Mesenchymal stem cell (in vitro differentiated cells and primary cell): ENCODE data around the gene CNTNAP1.

Experiments
- DNase-seq: peaks from one replicate; pipeline ENCODE4 v3.0.0-alpha.2; 2013
- H2AFZ ChIP-seq: one replicate; pipeline ENCODE4 v1.6.1; 2013; ENCODE audit warnings: low read depth, mild to moderate bottlenecking, control low read depth, inconsistent platforms, low read length, moderate library complexity
- H2AK5ac ChIP-seq: 2 replicates; pipeline ENCODE4 v1.6.1; 2013; ENCODE audit warnings: low read length, moderate library complexity, mild to moderate bottlenecking, inconsistent platforms; ENCODE audit not compliant: severe bottlenecking
- H2BK120ac ChIP-seq: one replicate; pipeline ENCODE4 v1.6.1; 2013; ENCODE audit warnings: low read depth, mild to moderate bottlenecking, inconsistent platforms, low read length, moderate library complexity
- H2BK12ac ChIP-seq, 2 experiments: one replicate each; pipeline ENCODE4 v1.6.1; 2013; ENCODE audit warnings: inconsistent platforms in 2 of 2, low read length in 2 of 2, mild to moderate bottlenecking in 2 of 2, moderate library complexity in 2 of 2, control low read depth in 1 of 2
- H2BK15ac ChIP-seq: one replicate; pipeline ENCODE4 v1.6.1; 2013; ENCODE audit warnings: mild to moderate bottlenecking, low read depth, inconsistent platforms; ENCODE audit not compliant: poor library complexity, severe bottlenecking
- H2BK5ac ChIP-seq: 2 replicates; pipeline ENCODE4 v1.6.1; 2013; ENCODE audit warnings: low read depth, mild to moderate bottlenecking, low read length, control low read depth, inconsistent platforms; ENCODE audit not compliant: poor library complexity, severe bottlenecking
- H3K14ac ChIP-seq, 2 experiments: one replicate each; pipeline ENCODE4 v1.6.1; 2013; ENCODE audit warnings: inconsistent platforms in 2 of 2, low read length in 2 of 2, control low read depth in 1 of 2, mild to moderate bottlenecking in 1 of 2, moderate library complexity in 1 of 2
- H3K18ac ChIP-seq, 2 experiments: one replicate each; pipeline ENCODE4 v1.6.1; 2013; ENCODE audit warnings: inconsistent platforms in 2 of 2, low read length in 2 of 2, control low read depth in 1 of 2, low read depth in 1 of 2, mild to moderate bottlenecking in 1 of 2
- H3K23ac ChIP-seq, 2 experiments: one replicate each; pipeline ENCODE4 v1.6.1; 2013; ENCODE audit warnings: inconsistent platforms in 2 of 2, low read length in 2 of 2, mild to moderate bottlenecking in 2 of 2, moderate library complexity in 2 of 2, control low read depth in 1 of 2
- H3K27ac ChIP-seq: 2 replicates; pipeline ENCODE4 v1.5.1; 2013; ENCODE audit warnings: mild to moderate bottlenecking, moderate library complexity, low read length, control low read depth, inconsistent platforms; ENCODE audit not compliant: poor library complexity, severe bottlenecking
- H3K27me3 ChIP-seq, 2 experiments: 2 replicates each; pipeline versions ENCODE4 v1.6.1 to v1.7.0; 2013; ENCODE audit warnings: low read length in 2 of 2, mild to moderate bottlenecking in 2 of 2, moderate library complexity in 2 of 2, control low read depth in 1 of 2, inconsistent platforms in 1 of 2; ENCODE audit not compliant: control insufficient read depth in 1 of 2, insufficient read depth in 1 of 2
- H3K36me3 ChIP-seq, 2 experiments: 2 replicates each; pipeline versions ENCODE4 v1.6.1 to v1.7.0; 2013; ENCODE audit warnings: low read length in 2 of 2, control low read depth in 1 of 2, inconsistent platforms in 1 of 2, low read depth in 1 of 2, mild to moderate bottlenecking in 1 of 2; ENCODE audit not compliant: insufficient read depth in 2 of 2, control insufficient read depth in 1 of 2
- H3K4ac ChIP-seq, 2 experiments: one replicate each; pipeline ENCODE4 v1.6.1; 2013; ENCODE audit warnings: inconsistent platforms in 2 of 2, low read length in 2 of 2, mild to moderate bottlenecking in 2 of 2, moderate library complexity in 2 of 2, control low read depth in 1 of 2, low read depth in 1 of 2
- H3K4me1 ChIP-seq: 2 replicates; pipeline ENCODE4 v1.6.1; 2013; ENCODE audit warnings: low read depth, low read length, control low read depth; ENCODE audit not compliant: control insufficient read depth, insufficient read depth
- H3K4me2 ChIP-seq: 2 replicates; pipeline ENCODE4 v1.6.1; 2013; ENCODE audit warnings: low read length, mild to moderate bottlenecking, inconsistent platforms; ENCODE audit not compliant: poor library complexity, severe bottlenecking
- H3K4me3 ChIP-seq, 2 experiments: 2 replicates each; pipeline versions ENCODE4 v1.5.1 to v1.7.0; 2013; ENCODE audit warnings: low read length in 2 of 2, mild to moderate bottlenecking in 2 of 2, control low read depth in 1 of 2, low read depth in 1 of 2; ENCODE audit not compliant: insufficient read depth in 1 of 2
- H3K79me1 ChIP-seq: replicated peaks from 2 replicates; pipeline ENCODE4 v1.6.1; 2013; ENCODE audit warnings: mild to moderate bottlenecking, control low read depth, low read length, inconsistent platforms; ENCODE audit not compliant: poor library complexity, severe bottlenecking
- H3K9ac ChIP-seq: 2 replicates; pipeline ENCODE4 v1.7.0; 2013; ENCODE audit warnings: mild to moderate bottlenecking, low read length, moderate library complexity
- H3K9me3 ChIP-seq: 2 replicates; pipeline ENCODE4 v1.7.0; 2013; ENCODE audit warnings: mild to moderate bottlenecking, low read length; ENCODE audit not compliant: control insufficient read depth
- H4K8ac ChIP-seq: one replicate; pipeline ENCODE4 v1.6.1; 2013; ENCODE audit warnings: inconsistent platforms, mild to moderate bottlenecking, low read length, moderate library complexity
- H4K91ac ChIP-seq: one replicate; pipeline ENCODE4 v1.6.1; 2013; ENCODE audit warnings: mild to moderate bottlenecking, low read length, inconsistent platforms
- WGBS: methylation state at CpG from one replicate; pipeline ENCODE4 v1.1.7; 2013; ENCODE audit warnings: mixed read lengths; 5-methylcytosine and 5-hydroxymethylcytosine counted together

The CNTNAP1 gene

GRCh38 chr17:42669705-42669976, 12.7 kb upstream of the CNTNAP1 start:
- Histone ChIP-seq H3K27ac (no peak overlapping the region), H2BK15ac (no peak overlapping the region), H2BK12ac (peak overlapping the region in 1 of 2 experiments; percentile 81), H3K23ac (peak overlapping the region in 1 of 2 experiments; percentile 6), H3K4ac (no peak overlapping the region), H2BK5ac (no peak overlapping the region), H2AFZ (no peak overlapping the region), H3K4me2 (no peak overlapping the region), H3K4me3 (no peak overlapping the region), H3K18ac (no peak overlapping the region), H4K8ac (peak overlapping the region; percentile 86), H3K27me3 (no peaks in the 10 kb centered on the region), H2BK120ac (peak overlapping the region; percentile 50), H3K9me3 (no peaks in the 10 kb centered on the region), H2AK5ac (peak overlapping the region; percentile 45), H3K36me3 (peaks cover 66 to 84% of the 10 kb centered on the region in 2 experiments), H3K14ac (no peak overlapping the region), H3K79me1 (peaks cover 31% of the 10 kb centered on the region), H3K4me1 (peaks cover 45% of the 10 kb centered on the region), H4K91ac (peak overlapping the region; percentile 65), H3K9ac (no peak overlapping the region)
- WGBS: 72% methylated on average over 12 of the region's 12 CpGs
- DNase-seq: no peak

GRCh38 chr17:42669977-42670788, 12.1 kb upstream of the CNTNAP1 start:
- Histone ChIP-seq H3K79me1 (peaks cover 36% of the 10 kb centered on the region), H3K27me3 (no peaks in the 10 kb centered on the region), H3K9me3 (no peaks in the 10 kb centered on the region), H2BK120ac (peak overlapping the region; percentile 54), H3K9ac (no peak overlapping the region), H3K23ac (peak overlapping the region in 1 of 2 experiments; percentile 6), H2BK15ac (no peak overlapping the region), H4K91ac (peak overlapping the region; percentile 65), H3K36me3 (peaks cover 66 to 84% of the 10 kb centered on the region in 2 experiments), H3K4me2 (peak overlapping the region; percentile 29), H4K8ac (peak overlapping the region; percentile 86), H2AFZ (no peak overlapping the region), H3K4me3 (no peak overlapping the region), H2BK12ac (peak overlapping the region in 1 of 2 experiments; percentile 35), H2AK5ac (peak overlapping the region; percentile 45), H3K27ac (no peak overlapping the region), H3K4ac (peak overlapping the region; percentile 8 to 37), H3K18ac (peak overlapping the region in 1 of 2 experiments; percentile 63), H2BK5ac (no peak overlapping the region), H3K14ac (no peak overlapping the region), H3K4me1 (peaks cover 50% of the 10 kb centered on the region)
- WGBS: 52% methylated on average over 71 of the region's 87 CpGs
- DNase-seq: no peak

DNA sequence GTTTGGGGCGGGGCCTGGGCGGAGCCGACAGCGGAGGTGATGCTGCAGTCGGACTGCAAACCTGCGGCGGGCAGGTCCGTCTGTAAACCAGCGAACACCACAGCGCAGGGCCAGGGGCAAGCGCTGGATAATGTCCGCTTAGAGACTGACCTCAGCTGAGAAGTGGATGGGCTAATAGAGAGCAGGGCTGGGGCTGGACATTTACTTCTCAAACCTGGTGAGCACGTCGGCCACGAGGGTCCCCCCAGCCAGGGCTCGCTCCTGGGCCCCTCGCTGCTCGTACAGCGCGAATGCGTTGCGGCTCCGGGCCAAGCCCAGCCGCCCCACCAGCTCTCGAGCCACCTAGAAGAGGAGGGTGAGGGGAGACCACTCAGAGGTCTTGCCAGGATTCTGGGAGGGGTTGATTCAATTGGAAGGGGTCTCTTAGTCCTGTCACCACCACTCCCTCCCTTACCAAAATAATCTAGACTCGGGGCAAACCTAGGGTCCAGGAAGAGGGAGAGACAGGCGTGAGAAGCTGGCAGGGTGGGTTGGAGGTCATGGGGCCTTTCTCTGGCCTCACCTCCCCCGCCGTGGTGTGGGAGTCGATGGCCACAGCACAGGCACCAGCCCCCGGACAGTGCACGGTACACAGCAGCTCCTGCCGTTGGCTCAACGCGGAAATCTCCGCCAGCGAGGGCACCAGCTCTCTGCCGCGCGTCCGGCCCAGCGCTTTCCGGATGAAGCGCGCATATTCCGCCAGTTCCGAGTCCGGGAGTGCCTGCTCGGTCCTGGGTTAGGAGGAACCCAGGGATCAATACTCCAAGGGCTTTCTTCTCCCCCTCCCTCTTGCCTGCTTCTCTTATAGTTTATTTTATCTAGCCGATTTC, 11.3 kb upstream of the CNTNAP1 start:
- Histone ChIP-seq H3K4ac (no peak overlapping the region), H4K91ac (no peak overlapping the region), H2BK120ac (no peak overlapping the region), H3K36me3 (peaks cover 57 to 79% of the 10 kb centered on the region in 2 experiments), H4K8ac (peak overlapping the region; percentile 30), H3K9ac (no peak overlapping the region), H3K27me3 (no peaks in the 10 kb centered on the region), H2AFZ (no peak overlapping the region), H3K14ac (no peak overlapping the region), H3K18ac (no peak overlapping the region), H2AK5ac (no peak overlapping the region), H3K4me1 (peaks cover 59% of the 10 kb centered on the region), H3K9me3 (no peaks in the 10 kb centered on the region), H3K23ac (no peak overlapping the region), H3K4me3 (no peak overlapping the region), H2BK15ac (no peak overlapping the region), H3K4me2 (no peak overlapping the region), H2BK5ac (no peak overlapping the region), H3K27ac (no peak overlapping the region), H2BK12ac (no peak overlapping the region), H3K79me1 (peaks cover 39% of the 10 kb centered on the region)
- 85% methylated on average over 40 of the region's 50 CpGs for WGBS
- no peak for DNase-seq

GRCh38 chr17:42672038-42672437, 10.3 kb upstream of the CNTNAP1 start:
- Histone ChIP-seq H3K9me3 (no peaks in the 10 kb centered on the region), H4K91ac (no peak overlapping the region), H2BK12ac (no peak overlapping the region), H3K9ac (no peak overlapping the region), H2AFZ (no peak overlapping the region), H3K14ac (no peak overlapping the region), H3K27me3 (no peaks in the 10 kb centered on the region), H3K23ac (no peak overlapping the region), H3K4me1 (peaks cover 58% of the 10 kb centered on the region), H2AK5ac (no peak overlapping the region), H3K4ac (no peak overlapping the region), H3K27ac (no peak overlapping the region), H3K79me1 (peaks cover 38% of the 10 kb centered on the region), H3K4me3 (no peak overlapping the region), H2BK120ac (no peak overlapping the region), H3K4me2 (no peak overlapping the region), H3K18ac (no peak overlapping the region), H2BK15ac (no peak overlapping the region), H3K36me3 (peaks cover 48 to 69% of the 10 kb centered on the region in 2 experiments), H4K8ac (no peak overlapping the region), H2BK5ac (no peak overlapping the region)
- WGBS: 80% methylated on average over 28 of the region's 28 CpGs
- no peak for DNase-seq
